B cell (primary cell): Measurements from ENCODE around the gene SUPT20HL1. TPM values are rescaled to one million over a fixed set of nuclear protein-coding genes. Genes with fewer than 3 reads are reported as not detected.
"Not testable (repeated sequence)": the region's sequence is repeated elsewhere in the genome, so short reads cannot be mapped to it uniquely, and the experiment has no call there.

Experiments
- ATAC-seq: fragments of 200-7000 bp; cut with Tn5 transposase; one replicate; pipeline ENCODE4 v1.10.0; 2021; ENCODE audit warnings: low read depth, mild to moderate bottlenecking, moderate number of reproducible peaks, moderate library complexity
- CTCF ChIA-PET: fragments of 350-600 bp; sonication (Branson Sonifier 250); formaldehyde crosslinking; loops from one replicate; lab custom pipeline; 2021; ENCODE audit warnings: antibody characterized with exemption, inconsistent platforms; lab: Charles Lee
- POLR2A ChIA-PET: fragments of 350-600 bp; sonication (Branson Sonifier 250); formaldehyde crosslinking; loops from one replicate; lab custom pipeline; 2021; ENCODE audit warnings: antibody characterized with exemption; lab: Charles Lee
- DNase-seq: peaks from one replicate; pipeline ENCODE4 v3.0.0; 2013
- H2AFZ ChIP-seq: 2 replicates; pipeline ENCODE4 v1.6.1; 2012; ENCODE audit warnings: mild to moderate bottlenecking, low read depth, low read length; ENCODE audit not compliant: insufficient read depth, poor library complexity, severe bottlenecking
- H3K27ac ChIP-seq, 2 donors: 1 replicate in 1 of 2; 2 replicates in 1 of 2; pipeline ENCODE4 v1.5.1; 2012 to 2013; ENCODE audit warnings: low read length in 2 of 2, mild to moderate bottlenecking in 2 of 2, moderate library complexity in 1 of 2
- H3K27me3 ChIP-seq, 4 experiments: fragments of 200-600 bp in 1 of 4; sonication (generic) in 1 of 4; replicated peaks in 1 of 4; 1 replicate in 2 of 4; 2 replicates in 2 of 4; pipeline versions ENCODE4 v1.6.1 to v1.7.0; 2013 to 2016; ENCODE audit warnings: low read length in 3 of 4, mild to moderate bottlenecking in 2 of 4, mixed read lengths in 1 of 4, moderate library complexity in 1 of 4; ENCODE audit not compliant: insufficient read depth in 4 of 4, control insufficient read depth in 3 of 4; ENCODE audit errors: control extremely low read depth in 1 of 4
- H3K36me3 ChIP-seq, 2 experiments: replicated peaks in 1 of 2; 1 replicate in 1 of 2; 2 replicates in 1 of 2; pipeline versions ENCODE4 v1.6.1 to v1.7.1; 2013; ENCODE audit warnings: low read length in 1 of 2; ENCODE audit not compliant: insufficient read depth in 2 of 2, control insufficient read depth in 1 of 2; ENCODE audit errors: control extremely low read depth in 1 of 2, extremely low read depth in 1 of 2
- H3K4me1 ChIP-seq, 2 donors: fragments of 200-600 bp in 1 of 2; sonication (generic) in 1 of 2; 1 replicate in 1 of 2; 2 replicates in 1 of 2; pipeline versions ENCODE4 v1.5.1 to v1.6.1; 2013 to 2017; ENCODE audit warnings: low read length in 2 of 2; ENCODE audit not compliant: control insufficient read depth in 2 of 2, insufficient read depth in 2 of 2
- H3K4me2 ChIP-seq: replicated peaks from 2 replicates; pipeline ENCODE3; 2012; ENCODE audit warnings: mild to moderate bottlenecking, low read depth, low read length; ENCODE audit not compliant: poor library complexity, severe bottlenecking
- H3K4me3 ChIP-seq, 5 experiments: fragments of 200-600 bp in 1 of 5; sonication (generic) in 1 of 5; 1 replicate in 3 of 5; 2 replicates in 2 of 5; pipeline versions ENCODE4 v1.5.1 to v1.7.0; 2011 to 2016; ENCODE audit warnings: low read length in 4 of 5, mild to moderate bottlenecking in 4 of 5, low read depth in 2 of 5, control low read depth in 1 of 5, moderate library complexity in 1 of 5; ENCODE audit not compliant: insufficient read depth in 1 of 5; ENCODE audit errors: control extremely low read depth in 1 of 5, extremely low read depth in 1 of 5
- H3K79me2 ChIP-seq: fragments of 200-600 bp; sonication (generic); one replicate; pipeline ENCODE4 v1.6.0; 2016; ENCODE audit warnings: low read length; ENCODE audit not compliant: control insufficient read depth, insufficient read depth
- H3K9ac ChIP-seq: fragments of 200-600 bp; sonication (generic); 2 replicates; pipeline ENCODE4 v1.6.1; 2017; ENCODE audit warnings: mild to moderate bottlenecking, low read length, moderate library complexity
- H3K9me3 ChIP-seq, 3 donors: one replicate each; pipeline versions ENCODE4 v1.6.1 to v1.7.1; 2013; ENCODE audit warnings: low read length in 2 of 3; ENCODE audit not compliant: control insufficient read depth in 2 of 3, insufficient read depth in 1 of 3; ENCODE audit errors: control extremely low read depth in 1 of 3
- H4K20me1 ChIP-seq: 2 replicates; pipeline ENCODE4 v1.6.0; 2012; ENCODE audit warnings: mild to moderate bottlenecking, low read length; ENCODE audit not compliant: insufficient read depth, control insufficient read depth, poor library complexity, severe bottlenecking
- H3K27ac Mint-ChIP-seq: one replicate; pipeline ENCODE4 v1.8.0; 2021; ENCODE audit warnings: mixed read lengths
- H3K27me3 Mint-ChIP-seq: one replicate; pipeline ENCODE4 v1.8.0; 2021; ENCODE audit warnings: mixed read lengths
- H3K4me1 Mint-ChIP-seq: one replicate; pipeline ENCODE4 v1.8.0; 2021; ENCODE audit warnings: mixed read lengths
- H3K4me3 Mint-ChIP-seq: one replicate; pipeline ENCODE4 v1.8.0; 2021; ENCODE audit warnings: mixed read lengths
- H3K9me3 Mint-ChIP-seq: one replicate; pipeline ENCODE4 v1.8.0; 2022; ENCODE audit warnings: mixed read lengths; ENCODE audit not compliant: insufficient read depth
- CTCF ChIP-seq: fragments of 200-600 bp; IDR thresholded peaks from one replicate; pipeline ENCODE4 v1.8.0; 2022; ENCODE audit warnings: antibody characterized with exemption, mild to moderate bottlenecking
- EZH2 ChIP-seq: IDR thresholded peaks from 2 replicates; pipeline ENCODE4 v1.6.1; 2012; ENCODE audit warnings: borderline replicate concordance, low read depth, mild to moderate bottlenecking, moderate library complexity, low read length; ENCODE audit not compliant: insufficient read depth, poor library complexity, severe bottlenecking
- WGBS: methylation state at CpG from one replicate; pipeline ENCODE4 v1.1.5; 2013; ENCODE audit warnings: missing lambda C conversion rate; ENCODE audit not compliant: insufficient coverage; 5-methylcytosine and 5-hydroxymethylcytosine counted together
- intact Hi-C: fragments of 100-400 bp; cut with micrococcal nuclease; formaldehyde crosslinking; loops from one replicate; pipeline ENCODE4 v1.10.0; 2022
- polyA plus RNA-seq: library from polyadenylated mRNA; depleted of rRNA; stranded (reverse); fragments of >200 nt; gene quantifications from 2 replicates; pipeline ENCODE4 v1.2.3, GENCODE V29; 2012
- total RNA-seq, 2 donors: library from RNA; stranded (reverse); fragments of 120-200 nt in 1 of 2; gene quantifications; 1 replicate in 1 of 2; 2 replicates in 1 of 2; pipeline versions ENCODE4 v1.2.3 to v1.2.4, GENCODE V29; 2013 to 2022

SUPT20HL1 gene
- total and polyA plus RNA-seq, 2 donors (not counting 1 experiment from before 2014, with no cell fraction given) = not detected

DNA sequence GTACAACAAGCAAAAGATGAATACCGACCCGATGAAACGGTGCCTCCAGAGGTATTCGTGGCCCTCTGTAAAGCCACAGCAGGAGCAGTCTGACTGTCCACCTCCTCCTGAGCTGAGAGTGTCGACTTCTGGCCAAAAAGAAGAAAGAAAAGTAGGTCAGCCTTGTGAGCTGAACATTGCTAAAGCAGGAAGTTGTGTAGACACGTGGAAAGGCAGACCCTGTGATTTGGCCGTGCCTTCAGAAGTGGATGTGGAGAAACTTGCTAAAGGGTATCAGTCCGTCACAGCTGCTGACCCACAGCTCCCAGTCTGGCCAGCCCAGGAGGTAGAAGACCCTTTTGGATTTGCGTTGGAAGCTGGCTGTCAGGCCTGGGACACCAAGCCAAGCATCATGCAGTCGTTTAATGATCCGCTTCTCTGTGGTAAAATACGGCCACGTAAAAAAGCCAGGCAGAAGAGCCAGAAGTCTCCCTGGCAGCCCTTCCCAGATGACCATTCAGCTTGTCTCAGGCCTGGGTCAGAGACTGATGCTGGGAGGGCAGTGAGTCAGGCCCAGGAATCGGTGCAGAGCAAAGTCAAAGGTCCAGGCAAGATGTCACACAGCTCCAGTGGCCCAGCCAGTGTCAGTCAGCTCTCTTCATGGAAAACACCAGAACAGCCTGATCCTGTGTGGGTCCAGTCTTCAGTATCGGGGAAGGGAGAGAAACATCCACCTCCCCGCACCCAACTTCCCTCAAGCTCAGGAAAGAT, 3.2 kb downstream of the SUPT20HL1 start:
- H3K9ac ChIP-seq, H3K27ac Mint-ChIP-seq, ATAC-seq, H3K4me3 ChIP-seq, DNase-seq, H3K4me2 ChIP-seq, CTCF ChIA-PET, H3K9me3 ChIP-seq, H3K9me3 Mint-ChIP-seq, intact Hi-C loops, H3K27me3 ChIP-seq, H2AFZ ChIP-seq, H3K36me3 ChIP-seq, H3K4me3 Mint-ChIP-seq, POLR2A ChIA-PET, H3K4me1 ChIP-seq, H3K27ac ChIP-seq, H4K20me1 ChIP-seq, H3K79me2 ChIP-seq, H3K4me1 Mint-ChIP-seq, H3K27me3 Mint-ChIP-seq: not testable (repeated sequence)
- 32% methylated on average over 2 of the region's 16 CpGs for WGBS

DNA sequence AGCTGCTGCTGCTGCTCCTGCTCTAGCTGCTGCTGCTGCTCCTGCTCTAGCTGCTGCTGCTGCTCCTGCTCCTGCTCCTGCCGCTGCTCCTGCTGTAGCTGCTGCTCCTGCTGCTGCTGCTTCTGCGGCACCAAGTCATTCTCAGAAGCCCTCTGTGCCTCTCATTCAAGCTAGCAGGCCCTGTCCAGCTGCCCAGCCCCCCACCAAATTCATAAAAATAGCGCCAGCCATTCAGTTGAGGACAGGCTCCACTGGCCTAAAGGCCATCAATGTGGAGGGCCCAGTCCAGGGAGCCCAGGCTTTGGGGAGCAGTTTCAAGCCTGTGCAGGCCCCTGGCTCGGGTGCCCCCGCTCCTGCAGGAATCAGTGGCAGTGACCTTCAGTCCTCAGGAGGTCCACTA, 3.9 kb downstream of the SUPT20HL1 start:
- Histone ChIP-seq H3K27ac (no peak overlapping the region), H4K20me1 (no peaks in the 10 kb centered on the region), H3K36me3 (no peaks in the 10 kb centered on the region), H2AFZ (no peak overlapping the region), H3K9me3 (no peaks in the 10 kb centered on the region), H3K9ac (no peak overlapping the region), H3K27me3 (no peaks in the 10 kb centered on the region), H3K4me3 (no peak overlapping the region), H3K4me1 (no peaks in the 10 kb centered on the region), H3K79me2 (no peaks in the 10 kb centered on the region), H3K4me2 (no peak overlapping the region)
- TF ChIP-seq EZH2 (no peak), CTCF (no peak)
- ChIA-PET CTCF (no interaction called here), POLR2A (no interaction called here)
- H3K27me3 Mint-ChIP-seq = no peaks in the 10 kb centered on the region
- H3K4me3 Mint-ChIP-seq = no peak overlapping the region
- intact Hi-C loops = no loop called here
- DNase-seq = no peak
- H3K27ac Mint-ChIP-seq = no peak overlapping the region
- no peak for ATAC-seq
- H3K4me1 Mint-ChIP-seq = no peaks in the 10 kb centered on the region
- no peaks in the 10 kb centered on the region for H3K9me3 Mint-ChIP-seq
- WGBS = 90% methylated on average over 2 of the region's 5 CpGs
